K562 (cell line): ENCODE results near the gene MARK2. TPM values are rescaled to one million over a fixed set of nuclear protein-coding genes. Genes with fewer than 3 reads are reported as not detected.

ENCODE experiments used
- ATAC-seq: fragments of 200-7000 bp; cut with Tn5 transposase; 3 replicates; pipeline ENCODE4 v1.9.1; 2020; ENCODE audit warnings: moderate library complexity
- BruUV-seq: library from RNA; stranded (reverse); fragments of 400-500 nt; replicated peaks from 2 replicates; lab custom pipeline; 2021; lab: Mats Ljungman, UMichigan
- CTCF ChIA-PET: fragments of 300-600 bp; formaldehyde crosslinking; extraction: SDS; loops from one replicate; lab custom pipeline; 2021; ENCODE audit warnings: low intra/inter-chr PET ratio; lab: Yijun Ruan, JAX
- POLR2A ChIA-PET: fragments of 300-600, 350-650 bp; sonication (Branson Sonifier 250); formaldehyde crosslinking; extraction: SDS; loops from one replicate; lab custom pipeline; 2021; ENCODE audit warnings: antibody characterized with exemption, inconsistent platforms; lab: Yijun Ruan, JAX
- DNase-seq, 4 experiments: peaks; one replicate each; pipeline versions ENCODE4 v3.0.0 to v3.0.0-alpha.2; 2011 to 2018; ENCODE audit warnings: low spot score in 3 of 4, mixed read lengths in 3 of 4; ENCODE audit errors: extremely low read depth in 1 of 4
- FAIRE-seq: peaks from 2 replicates; lab custom pipeline; 2011; peaks lifted over from hg19 to GRCh38; lab: Jason Lieb, UNC
- H2AFZ ChIP-seq: 2 replicates; pipeline ENCODE4 v1.6.0; 2011; ENCODE audit warnings: low read depth, low read length, control low read depth, inconsistent platforms
- H3K27ac ChIP-seq: fragments of 200-600 bp; 3 replicates; pipeline ENCODE4 v1.8.0; 2011; ENCODE audit warnings: low read depth, mild to moderate bottlenecking, control low read depth, inconsistent platforms, low read length, moderate library complexity, mixed read lengths; ENCODE audit errors: extremely low read depth
- H3K27me3 ChIP-seq, 2 experiments: fragments of 300-600 bp in 1 of 2; 2 replicates in 1 of 2; 3 replicates in 1 of 2; pipeline versions ENCODE4 v1.6.0 to v1.8.0; 2011; ENCODE audit warnings: inconsistent platforms in 2 of 2, low read length in 2 of 2, mild to moderate bottlenecking in 1 of 2, mixed read lengths in 1 of 2, moderate library complexity in 1 of 2; ENCODE audit not compliant: control insufficient read depth in 2 of 2, insufficient read depth in 2 of 2
- H3K36me3 ChIP-seq: fragments of 300-600 bp; 3 replicates; pipeline ENCODE4 v1.8.0; 2011; ENCODE audit warnings: mild to moderate bottlenecking, low read length, inconsistent platforms; ENCODE audit not compliant: control insufficient read depth, insufficient read depth
- H3K4me1 ChIP-seq, 2 experiments: fragments of 200-600 bp in 1 of 2; replicated peaks in 1 of 2; 2 replicates in 1 of 2; 3 replicates in 1 of 2; pipeline versions ENCODE4 v1.5.1 to v1.8.0; 2011; ENCODE audit warnings: inconsistent platforms in 2 of 2, low read length in 2 of 2, mild to moderate bottlenecking in 1 of 2, mixed read lengths in 1 of 2, moderate library complexity in 1 of 2; ENCODE audit not compliant: control insufficient read depth in 2 of 2, insufficient read depth in 2 of 2
- H3K4me2 ChIP-seq: 2 replicates; pipeline ENCODE4 v1.6.1; 2011; ENCODE audit warnings: low read length, control low read depth, inconsistent platforms, mixed read lengths; ENCODE audit not compliant: insufficient read depth
- H3K4me3 ChIP-seq: fragments of 200-600 bp; sonication (generic), shearing (Covaris generic); 2 replicates; pipeline ENCODE4 v1.5.1; 2016; ENCODE audit warnings: control low read depth, inconsistent platforms
- H3K79me2 ChIP-seq: fragments of 200-600 bp; 3 replicates; pipeline ENCODE4 v1.8.0; 2011; ENCODE audit warnings: low read length, inconsistent platforms; ENCODE audit not compliant: control insufficient read depth, insufficient read depth
- H3K9ac ChIP-seq, 2 experiments: 2 replicates each; pipeline versions ENCODE4 v1.6.0 to v1.6.1; 2011; ENCODE audit warnings: low read depth in 2 of 2, low read length in 2 of 2, control low read depth in 1 of 2, inconsistent platforms in 1 of 2, mild to moderate bottlenecking in 1 of 2, mixed read lengths in 1 of 2; ENCODE audit not compliant: insufficient read depth in 1 of 2
- H3K9me1 ChIP-seq: one replicate; pipeline ENCODE4 v1.6.0; 2011; ENCODE audit warnings: inconsistent platforms, mild to moderate bottlenecking, low read length, moderate library complexity; ENCODE audit not compliant: control insufficient read depth, insufficient read depth
- H3K9me3 ChIP-seq: replicated peaks from 2 replicates; pipeline ENCODE4 v1.5.1; 2011; ENCODE audit warnings: low read depth, low read length, inconsistent platforms; ENCODE audit not compliant: control insufficient read depth, insufficient read depth
- H4K20me1 ChIP-seq: replicated peaks from 2 replicates; pipeline ENCODE4 v1.6.1; 2011; ENCODE audit warnings: low read length, inconsistent platforms, mixed read lengths; ENCODE audit not compliant: control insufficient read depth, insufficient read depth
- CBFA2T3 ChIP-seq: fragments of 450-650 bp; IDR thresholded peaks from 2 replicates; pipeline ENCODE4 v1.6.1; 2017
- RBFOX2 ChIP-seq: fragments of 200-400 bp; formaldehyde crosslinking; IDR thresholded peaks from 2 replicates; pipeline ENCODE4 v1.6.1; 2017; ENCODE audit warnings: low read depth, mild to moderate bottlenecking, low read length, moderate library complexity
- ZNF551 ChIP-seq: fragments of 250-450 bp; sonication (Bioruptor Pico); IDR thresholded peaks from 2 replicates; pipeline ENCODE4 v1.5.0; 2021; ENCODE audit warnings: mild to moderate bottlenecking, moderate library complexity
- WGBS: fragments of 100-300 bp; shearing (Covaris generic); methylation state at CpG from one replicate; pipeline ENCODE4 v1.1.6; 2016; ENCODE audit warnings: low coverage, mixed read lengths; ENCODE audit not compliant: insufficient coverage; ENCODE audit errors: missing lambda C conversion rate; 5-methylcytosine and 5-hydroxymethylcytosine counted together
- in situ Hi-C: fragments of 300-500 bp; cut with MboI; formaldehyde crosslinking; loops from 4 replicates; pipeline ENCODE4 v1.15.0; 2018; ENCODE audit warnings: inconsistent platforms, mixed read lengths
- intact Hi-C: fragments of 100-400 bp; cut with micrococcal nuclease; formaldehyde crosslinking; loops from 2 replicates; pipeline ENCODE4 v1.14.2; 2022
- polyA plus RNA-seq, 8 experiments: library from polyadenylated mRNA; depleted of rRNA in 4 of 8; stranded (reverse) in 5 of 8; unstranded in 3 of 8; fragments of >200 nt; fragmentation: Nextera tagmentation in 2 of 8; fragmentation: Illumina TruSeq in 1 of 8; extraction: Ambion mirVana in 2 of 8; extraction: Trizol in 1 of 8; gene quantifications; 2 replicates each; pipeline versions ENCODE4 v1.2.1 to v1.2.3, GENCODE V29; 2011 to 2014; ENCODE audit warnings: inconsistent platforms in 1 of 8, missing spikeins in 1 of 8
- total RNA-seq, 7 experiments: library from RNA; depleted of rRNA in 6 of 7; stranded (reverse); fragments of >200 nt in 6 of 7; fragmentation: Illumina TruSeq in 2 of 7; extraction: Trizol in 2 of 7; gene quantifications; 2 replicates each; pipeline versions ENCODE4 v1.2.1 to v1.2.3, GENCODE V29; 2011 to 2021; ENCODE audit warnings: low replicate concordance in 1 of 7

Gene MARK2
- total and polyA plus RNA-seq, 9 of the 15 experiments (the other 6 are each of a cell fraction or from before 2014, with no cell fraction given) = 0.32 to 43.5 (median 15.1) TPM

DNA sequence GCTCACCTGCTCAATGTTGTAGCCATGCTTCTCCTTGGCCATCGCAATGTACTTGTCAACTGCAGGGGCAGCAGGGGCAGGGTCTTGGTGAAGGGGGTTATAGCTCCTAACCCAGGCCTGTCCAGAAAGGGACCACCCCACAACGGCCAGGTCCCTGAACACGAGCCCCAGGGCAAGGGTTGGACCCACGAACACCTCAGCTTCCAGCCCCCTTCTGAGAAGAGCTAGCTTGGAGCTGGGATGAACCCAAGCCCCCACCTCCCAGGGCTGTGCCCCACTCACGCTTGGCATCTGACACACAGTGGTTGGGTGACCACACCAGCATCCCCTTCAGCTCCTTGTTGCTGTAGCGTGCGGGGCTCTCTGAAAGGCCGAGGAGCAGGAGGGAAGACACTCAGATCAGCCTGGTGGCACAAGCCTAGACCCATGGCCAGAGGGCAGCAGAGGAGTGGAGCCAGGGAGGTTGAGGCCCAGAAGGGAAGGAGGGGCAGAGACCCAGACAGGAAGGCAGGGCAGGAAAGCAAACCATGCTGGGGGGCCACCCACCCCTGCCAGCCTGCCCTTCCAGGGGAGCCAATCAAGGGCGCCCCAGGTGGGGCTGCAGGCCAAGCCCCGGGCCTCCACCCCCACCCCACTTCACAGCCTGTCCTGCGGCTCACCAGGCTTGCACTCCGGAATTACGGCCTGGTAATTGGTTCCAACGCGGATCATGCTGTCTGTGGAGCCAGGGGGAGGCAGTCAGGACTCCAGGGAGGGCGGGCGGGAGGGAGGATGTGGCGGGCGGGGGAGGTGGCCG is 76.2 kb downstream of the MARK2 start:
- H3K4me2 ChIP-seq = no peak overlapping the region
- no peak overlapping the region for H3K4me3 ChIP-seq
- in situ Hi-C loops = no loop called here
- ChIA-PET CTCF (no interaction called here), POLR2A (interaction anchor here (0.5 to 1.3 kb wide), 5 partner anchors 9 to 161 kb away, joined by 3 to 4 read pairs (median 4); no protein-coding TSS in a partner anchor)
- H2AFZ ChIP-seq = no peak overlapping the region
- H3K9me3 ChIP-seq = no peaks in the 10 kb centered on the region
- H4K20me1 ChIP-seq = no peaks in the 10 kb centered on the region
- no TSS peak for BruUV-seq
- FAIRE-seq = no peak
- peak overlapping the region in 1 of 2 experiments; percentile 61; a peak in 1 of 4 replicates for H3K9ac ChIP-seq
- 61% methylated on average over 15 of the region's 20 CpGs for WGBS
- peaks cover 32 to 58% of the 10 kb centered on the region in 2 experiments for H3K4me1 ChIP-seq
- no peaks in the 10 kb centered on the region for H3K79me2 ChIP-seq
- peak in 1 of 4 experiments; percentile 40 for DNase-seq
- no peak for TF ChIP-seq CBFA2T3
- TF ChIP-seq RBFOX2 = peak; percentile 31
- TF ChIP-seq ZNF551 (CRISPR knock-in tag) = no peak
- TF ChIP-seq, all 486 proteins: peak for 1
- H3K27ac ChIP-seq = no peak overlapping the region
- H3K36me3 ChIP-seq = peaks cover 4% of the 10 kb centered on the region; the same call in 1 of the 3 replicates
- H3K9me1 ChIP-seq = no peaks in the 10 kb centered on the region
- intact Hi-C loops = loop anchor here (5.0 kb wide), 1 partner anchor 148 kb away; the partner anchor contains the start of gene ZFTA
- ATAC-seq = no peak
- H3K27me3 ChIP-seq = no peaks in the 10 kb centered on the region
